ENCODE measurements around the gene PICK1.

GRCh38 chr22:38029370-38029769 lies 27.8 kb upstream of the PICK1 start:
- TF ChIP-seq CTCF (IDR thresholded peaks at IDR 0.05; ENCODE audit: poor library complexity, severe bottlenecking) = no peak
- TF ChIP-seq POLR2AphosphoS5 (IDR thresholded peaks at IDR 0.05) = no peak
- TF ChIP-seq EZH2 (IDR thresholded peaks at IDR 0.05; ENCODE audit: borderline replicate concordance, insufficient read depth, low read length, poor library complexity, severe bottlenecking) = no peak
- TF ChIP-seq TAF1 (IDR thresholded peaks at IDR 0.05; ENCODE audit: low read depth) = no peak
